K562 (cell line): ENCODE measurements around the gene ADAMTS6. TPM values are rescaled to one million over a fixed set of nuclear protein-coding genes. Genes with fewer than 3 reads are reported as not detected.
A peak's percentile ranks its signal among the peaks of the same experiment; 100 is the strongest.

Experiments
- ATAC-seq: fragments of 200-7000 bp; cut with Tn5 transposase; 3 replicates; pipeline ENCODE4 v1.9.1; 2020; ENCODE audit warnings: moderate library complexity
- BruUV-seq: library from RNA; stranded (reverse); fragments of 400-500 nt; replicated peaks from 2 replicates; lab custom pipeline; 2021; lab: Mats Ljungman, UMichigan
- CTCF ChIA-PET: fragments of 300-600 bp; formaldehyde crosslinking; extraction: SDS; loops from one replicate; lab custom pipeline; 2021; ENCODE audit warnings: low intra/inter-chr PET ratio; lab: Yijun Ruan, JAX
- POLR2A ChIA-PET: fragments of 300-600, 350-650 bp; sonication (Branson Sonifier 250); formaldehyde crosslinking; extraction: SDS; loops from one replicate; lab custom pipeline; 2021; ENCODE audit warnings: antibody characterized with exemption, inconsistent platforms; lab: Yijun Ruan, JAX
- DNase-seq, 4 experiments: peaks; one replicate each; pipeline versions ENCODE4 v3.0.0 to v3.0.0-alpha.2; 2011 to 2018; ENCODE audit warnings: low spot score in 3 of 4, mixed read lengths in 3 of 4; ENCODE audit errors: extremely low read depth in 1 of 4
- FAIRE-seq: peaks from 2 replicates; lab custom pipeline; 2011; peaks lifted over from hg19 to GRCh38; lab: Jason Lieb, UNC
- H2AFZ ChIP-seq: 2 replicates; pipeline ENCODE4 v1.6.0; 2011; ENCODE audit warnings: low read depth, low read length, control low read depth, inconsistent platforms
- H3K27ac ChIP-seq: fragments of 200-600 bp; 3 replicates; pipeline ENCODE4 v1.8.0; 2011; ENCODE audit warnings: low read depth, mild to moderate bottlenecking, control low read depth, inconsistent platforms, low read length, moderate library complexity, mixed read lengths; ENCODE audit errors: extremely low read depth
- H3K27me3 ChIP-seq, 2 experiments: fragments of 300-600 bp in 1 of 2; 2 replicates in 1 of 2; 3 replicates in 1 of 2; pipeline versions ENCODE4 v1.6.0 to v1.8.0; 2011; ENCODE audit warnings: inconsistent platforms in 2 of 2, low read length in 2 of 2, mild to moderate bottlenecking in 1 of 2, mixed read lengths in 1 of 2, moderate library complexity in 1 of 2; ENCODE audit not compliant: control insufficient read depth in 2 of 2, insufficient read depth in 2 of 2
- H3K36me3 ChIP-seq: fragments of 300-600 bp; 3 replicates; pipeline ENCODE4 v1.8.0; 2011; ENCODE audit warnings: mild to moderate bottlenecking, low read length, inconsistent platforms; ENCODE audit not compliant: control insufficient read depth, insufficient read depth
- H3K4me1 ChIP-seq, 2 experiments: fragments of 200-600 bp in 1 of 2; replicated peaks in 1 of 2; 2 replicates in 1 of 2; 3 replicates in 1 of 2; pipeline versions ENCODE4 v1.5.1 to v1.8.0; 2011; ENCODE audit warnings: inconsistent platforms in 2 of 2, low read length in 2 of 2, mild to moderate bottlenecking in 1 of 2, mixed read lengths in 1 of 2, moderate library complexity in 1 of 2; ENCODE audit not compliant: control insufficient read depth in 2 of 2, insufficient read depth in 2 of 2
- H3K4me2 ChIP-seq: 2 replicates; pipeline ENCODE4 v1.6.1; 2011; ENCODE audit warnings: low read length, control low read depth, inconsistent platforms, mixed read lengths; ENCODE audit not compliant: insufficient read depth
- H3K4me3 ChIP-seq: fragments of 200-600 bp; sonication (generic), shearing (Covaris generic); 2 replicates; pipeline ENCODE4 v1.5.1; 2016; ENCODE audit warnings: control low read depth, inconsistent platforms
- H3K79me2 ChIP-seq: fragments of 200-600 bp; 3 replicates; pipeline ENCODE4 v1.8.0; 2011; ENCODE audit warnings: low read length, inconsistent platforms; ENCODE audit not compliant: control insufficient read depth, insufficient read depth
- H3K9ac ChIP-seq, 2 experiments: 2 replicates each; pipeline versions ENCODE4 v1.6.0 to v1.6.1; 2011; ENCODE audit warnings: low read depth in 2 of 2, low read length in 2 of 2, control low read depth in 1 of 2, inconsistent platforms in 1 of 2, mild to moderate bottlenecking in 1 of 2, mixed read lengths in 1 of 2; ENCODE audit not compliant: insufficient read depth in 1 of 2
- H3K9me1 ChIP-seq: one replicate; pipeline ENCODE4 v1.6.0; 2011; ENCODE audit warnings: inconsistent platforms, mild to moderate bottlenecking, low read length, moderate library complexity; ENCODE audit not compliant: control insufficient read depth, insufficient read depth
- H3K9me3 ChIP-seq: replicated peaks from 2 replicates; pipeline ENCODE4 v1.5.1; 2011; ENCODE audit warnings: low read depth, low read length, inconsistent platforms; ENCODE audit not compliant: control insufficient read depth, insufficient read depth
- H4K20me1 ChIP-seq: replicated peaks from 2 replicates; pipeline ENCODE4 v1.6.1; 2011; ENCODE audit warnings: low read length, inconsistent platforms, mixed read lengths; ENCODE audit not compliant: control insufficient read depth, insufficient read depth
- CBX3 ChIP-seq, 2 experiments: IDR thresholded peaks; 1 replicate in 1 of 2; 2 replicates in 1 of 2; pipeline ENCODE4 v1.6.1; 2012; ENCODE audit warnings: inconsistent platforms in 2 of 2, low read length in 2 of 2, borderline replicate concordance in 1 of 2, control low read depth in 1 of 2
- EP300 ChIP-seq: IDR thresholded peaks from 2 replicates; pipeline ENCODE4 v1.6.1; 2012; ENCODE audit warnings: low read length, improper control_type of control experiment
- HDAC1 ChIP-seq, 2 experiments: fragments of 450-650 bp; IDR thresholded peaks; 2 replicates each; pipeline ENCODE4 v1.6.1; 2016 to 2017; ENCODE audit warnings: inconsistent platforms in 1 of 2, mild to moderate bottlenecking in 1 of 2, moderate library complexity in 1 of 2
- NFYB ChIP-seq: IDR thresholded peaks from 2 replicates; pipeline ENCODE4 v1.6.1; 2011; ENCODE audit warnings: mild to moderate bottlenecking, moderate library complexity; ENCODE audit not compliant: insufficient read length; ENCODE audit errors: extremely low read depth
- PHF8 ChIP-seq: fragments of 200-600 bp; sonication (generic); IDR thresholded peaks from 2 replicates; pipeline ENCODE4 v1.6.1; 2012; ENCODE audit warnings: mixed run types, mild to moderate bottlenecking, inconsistent platforms, low read length, moderate library complexity, borderline replicate concordance
- RBM34 ChIP-seq: fragments of 200-400 bp; formaldehyde crosslinking; IDR thresholded peaks from 2 replicates; pipeline ENCODE4 v1.6.1; 2018; ENCODE audit warnings: low read length, borderline replicate concordance; ENCODE audit not compliant: insufficient read depth
- SMARCC2 ChIP-seq: fragments of 450-650 bp; IDR thresholded peaks from 2 replicates; pipeline ENCODE4 v1.6.1; 2017; ENCODE audit warnings: antibody characterized with exemption, moderate library complexity, mild to moderate bottlenecking, low read depth
- STAG1 ChIP-seq: sonication (generic); formaldehyde crosslinking; IDR thresholded peaks from 2 replicates; pipeline ENCODE4 v1.5.0; 2020; ENCODE audit warnings: missing genetic modification reagents, borderline replicate concordance
- ZNF57 ChIP-seq: fragments of 450-650 bp; formaldehyde crosslinking; IDR thresholded peaks from 2 replicates; pipeline ENCODE4 v1.4.0; 2020; ENCODE audit warnings: mild to moderate bottlenecking, moderate library complexity
- ZNF785 ChIP-seq: fragments of 250-450 bp; sonication (Bioruptor Pico); IDR thresholded peaks from 2 replicates; pipeline ENCODE4 v1.4.0; 2020; ENCODE audit warnings: mild to moderate bottlenecking
- WGBS: fragments of 100-300 bp; shearing (Covaris generic); methylation state at CpG from one replicate; pipeline ENCODE4 v1.1.6; 2016; ENCODE audit warnings: low coverage, mixed read lengths; ENCODE audit not compliant: insufficient coverage; ENCODE audit errors: missing lambda C conversion rate; 5-methylcytosine and 5-hydroxymethylcytosine counted together
- in situ Hi-C: fragments of 300-500 bp; cut with MboI; formaldehyde crosslinking; loops from 4 replicates; pipeline ENCODE4 v1.15.0; 2018; ENCODE audit warnings: inconsistent platforms, mixed read lengths
- intact Hi-C: fragments of 100-400 bp; cut with micrococcal nuclease; formaldehyde crosslinking; loops from 2 replicates; pipeline ENCODE4 v1.14.2; 2022
- polyA plus RNA-seq, 8 experiments: library from polyadenylated mRNA; depleted of rRNA in 4 of 8; stranded (reverse) in 5 of 8; unstranded in 3 of 8; fragments of >200 nt; fragmentation: Nextera tagmentation in 2 of 8; fragmentation: Illumina TruSeq in 1 of 8; extraction: Ambion mirVana in 2 of 8; extraction: Trizol in 1 of 8; gene quantifications; 2 replicates each; pipeline versions ENCODE4 v1.2.1 to v1.2.3, GENCODE V29; 2011 to 2014; ENCODE audit warnings: inconsistent platforms in 1 of 8, missing spikeins in 1 of 8
- total RNA-seq, 7 experiments: library from RNA; depleted of rRNA in 6 of 7; stranded (reverse); fragments of >200 nt in 6 of 7; fragmentation: Illumina TruSeq in 2 of 7; extraction: Trizol in 2 of 7; gene quantifications; 2 replicates each; pipeline versions ENCODE4 v1.2.1 to v1.2.3, GENCODE V29; 2011 to 2021; ENCODE audit warnings: low replicate concordance in 1 of 7
- TF ChIP-seq, protein P1 (sequence below): sonication (generic); formaldehyde crosslinking; IDR thresholded peaks from 2 replicates; pipeline ENCODE4 v1.8.1; 2022; ENCODE audit warnings: missing genetic modification reagents
- TF ChIP-seq, protein P2 (sequence below): fragments of 450-650 bp; IDR thresholded peaks from 2 replicates; pipeline ENCODE4 v1.6.1; 2016; ENCODE audit warnings: borderline replicate concordance
- TF ChIP-seq, protein P3 (sequence below): fragments of 450-650 bp; conservative IDR thresholded peaks from 2 replicates; pipeline ENCODE4 v1.6.1; 2016; ENCODE audit warnings: missing genetic modification characterization, low read depth, mild to moderate bottlenecking, control low read depth, missing compliant biosample characterization

ADAMTS6 gene
- total and polyA plus RNA-seq, 9 of the 15 experiments (the other 6 are each of a cell fraction or from before 2014, with no cell fraction given), result 0.57 to 5.3 (median 1.5) TPM

DNA sequence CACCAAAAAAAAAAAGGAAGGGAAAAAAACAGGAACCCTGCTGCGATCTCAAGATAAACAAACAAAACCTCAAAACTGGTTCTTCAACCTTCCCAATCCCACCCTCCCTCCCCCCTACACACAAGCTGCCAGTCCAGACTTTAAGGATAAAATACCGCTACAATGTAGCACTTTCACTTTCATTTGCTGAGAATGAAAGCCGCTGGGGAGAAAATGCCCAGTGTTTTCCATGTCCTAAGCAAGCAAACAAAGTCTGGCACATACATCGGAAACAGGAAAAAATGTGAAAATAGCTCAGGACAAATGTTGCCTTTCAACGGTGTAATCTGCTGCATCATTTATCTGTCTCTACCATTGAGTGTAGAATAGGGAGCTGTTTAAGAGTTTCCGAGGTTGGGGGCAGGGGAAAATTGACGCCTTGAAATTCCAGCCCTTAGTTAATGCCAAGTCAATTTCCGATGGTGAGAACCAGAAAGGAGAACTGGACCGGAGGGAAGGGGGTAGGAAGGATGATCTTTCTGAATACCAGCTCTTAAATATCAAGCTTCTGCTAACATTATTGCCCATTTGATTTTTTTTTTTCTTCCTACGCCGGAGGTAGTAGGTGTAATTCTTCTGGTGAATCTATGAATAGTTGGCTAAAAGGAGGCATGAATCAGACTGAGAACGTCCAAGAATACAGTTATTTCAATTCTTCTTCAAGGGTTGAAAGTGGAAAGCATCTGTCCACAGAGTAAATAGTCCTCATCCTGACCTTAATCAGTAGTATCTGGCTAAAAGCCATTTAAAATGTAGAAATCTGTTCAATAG is 1.2 kb upstream of the ADAMTS6 start (continued):
- TF ChIP-seq NFYB (no peak), SMARCC2 (0 out of 2 replicates have a peak, but pooled peaks have one; percentile 15)
- TF ChIP-seq, protein P1, sequence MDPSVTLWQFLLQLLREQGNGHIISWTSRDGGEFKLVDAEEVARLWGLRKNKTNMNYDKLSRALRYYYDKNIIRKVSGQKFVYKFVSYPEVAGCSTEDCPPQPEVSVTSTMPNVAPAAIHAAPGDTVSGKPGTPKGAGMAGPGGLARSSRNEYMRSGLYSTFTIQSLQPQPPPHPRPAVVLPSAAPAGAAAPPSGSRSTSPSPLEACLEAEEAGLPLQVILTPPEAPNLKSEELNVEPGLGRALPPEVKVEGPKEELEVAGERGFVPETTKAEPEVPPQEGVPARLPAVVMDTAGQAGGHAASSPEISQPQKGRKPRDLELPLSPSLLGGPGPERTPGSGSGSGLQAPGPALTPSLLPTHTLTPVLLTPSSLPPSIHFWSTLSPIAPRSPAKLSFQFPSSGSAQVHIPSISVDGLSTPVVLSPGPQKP, result no peak

DNA sequence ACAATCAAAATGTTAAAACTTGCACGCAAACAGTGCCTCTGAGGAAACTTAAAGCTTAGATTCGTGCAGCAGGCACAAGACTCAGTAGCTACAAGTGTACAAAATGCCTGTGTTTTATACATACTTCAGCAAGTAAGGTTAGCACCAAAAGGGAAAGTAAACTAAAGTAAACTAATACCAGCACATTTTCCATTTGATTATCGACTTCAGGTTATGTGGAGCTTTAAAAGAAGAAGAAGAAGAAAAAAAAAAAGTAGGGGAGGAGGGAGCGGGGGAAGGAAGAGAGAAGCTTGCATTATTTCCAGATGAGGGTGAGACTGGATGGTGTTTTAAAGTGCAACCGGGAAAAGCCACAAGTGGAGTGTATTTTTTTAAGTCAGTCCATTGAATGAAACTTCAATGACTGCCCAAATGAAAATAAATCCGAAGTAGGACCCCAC is 596 bp upstream of the ADAMTS6 start:
- ATAC-seq (peak; percentile 11), DNase-seq (peak in 3 of 4 experiments; percentile 12 to 16 (median 14)), FAIRE-seq (no peak)
- ChIA-PET POLR2A (interaction anchor here (0.6 to 1.4 kb wide), 7 partner anchors 8 to 692 kb away, joined by 3 to 6 read pairs (median 3); no protein-coding TSS in a partner anchor), CTCF (interaction anchor here (0.7 to 2.7 kb wide), 2 partner anchors 106 to 671 kb away, joined by 4 to 16 read pairs; no protein-coding TSS in a partner anchor)
- Histone ChIP-seq H3K4me2 (peak overlapping the region; percentile 87), H3K27ac (peak overlapping the region; percentile 89), H3K4me1 (peaks cover 0 to 11% of the 10 kb centered on the region in 2 experiments; a peak in 1 of 5 replicates), H3K9me3 (no peaks in the 10 kb centered on the region), H3K4me3 (peak overlapping the region; percentile 50), H3K36me3 (no peaks in the 10 kb centered on the region), H4K20me1 (no peaks in the 10 kb centered on the region), H2AFZ (peak overlapping the region; percentile 85), H3K27me3 (no peaks in the 10 kb centered on the region), H3K9me1 (no peaks in the 10 kb centered on the region), H3K79me2 (peaks cover 16% of the 10 kb centered on the region; the same call in 2 of the 3 replicates), H3K9ac (peak overlapping the region in 1 of 2 experiments; percentile 72; a peak in 2 of 4 replicates)
- in situ Hi-C loops (loop anchor here (5.0 to 25.0 kb wide), 4 partner anchors 275 to 845 kb away; no protein-coding TSS in a partner anchor), intact Hi-C loops (loop anchor here (2.0 to 5.0 kb wide), 6 partner anchors 80 to 848 kb away; partner anchors contain the start of genes CENPK and PPWD1)
- BruUV-seq, result TSS peak; percentile 67
- WGBS, result 0% methylated on average over 6 of the region's 6 CpGs
- TF ChIP-seq ZNF57 (CRISPR knock-in tag) (no peak), STAG1 (CRISPR knock-in tag) (no peak), RBM34 (no peak), PHF8 (0 out of 2 replicates have a peak, but pooled peaks have one; percentile 3), HDAC1 (IDR thresholded peaks at IDR 0.05) (no peak), EP300 (0 out of 2 replicates have a peak, but pooled peaks have one; percentile 6), ZNF785 (CRISPR knock-in tag) (no peak), CBX3 (IDR thresholded peaks at IDR 0.05; ENCODE audit: borderline replicate concordance in 1 of 2, low read length in 2 of 2) (no peak)
- TF ChIP-seq, protein P2, sequence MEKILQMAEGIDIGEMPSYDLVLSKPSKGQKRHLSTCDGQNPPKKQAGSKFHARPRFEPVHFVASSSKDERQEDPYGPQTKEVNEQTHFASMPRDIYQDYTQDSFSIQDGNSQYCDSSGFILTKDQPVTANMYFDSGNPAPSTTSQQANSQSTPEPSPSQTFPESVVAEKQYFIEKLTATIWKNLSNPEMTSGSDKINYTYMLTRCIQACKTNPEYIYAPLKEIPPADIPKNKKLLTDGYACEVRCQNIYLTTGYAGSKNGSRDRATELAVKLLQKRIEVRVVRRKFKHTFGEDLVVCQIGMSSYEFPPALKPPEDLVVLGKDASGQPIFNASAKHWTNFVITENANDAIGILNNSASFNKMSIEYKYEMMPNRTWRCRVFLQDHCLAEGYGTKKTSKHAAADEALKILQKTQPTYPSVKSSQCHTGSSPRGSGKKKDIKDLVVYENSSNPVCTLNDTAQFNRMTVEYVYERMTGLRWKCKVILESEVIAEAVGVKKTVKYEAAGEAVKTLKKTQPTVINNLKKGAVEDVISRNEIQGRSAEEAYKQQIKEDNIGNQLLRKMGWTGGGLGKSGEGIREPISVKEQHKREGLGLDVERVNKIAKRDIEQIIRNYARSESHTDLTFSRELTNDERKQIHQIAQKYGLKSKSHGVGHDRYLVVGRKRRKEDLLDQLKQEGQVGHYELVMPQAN, result no peak; the same call in 1 of the 2 replicates
- TF ChIP-seq, protein P3, sequence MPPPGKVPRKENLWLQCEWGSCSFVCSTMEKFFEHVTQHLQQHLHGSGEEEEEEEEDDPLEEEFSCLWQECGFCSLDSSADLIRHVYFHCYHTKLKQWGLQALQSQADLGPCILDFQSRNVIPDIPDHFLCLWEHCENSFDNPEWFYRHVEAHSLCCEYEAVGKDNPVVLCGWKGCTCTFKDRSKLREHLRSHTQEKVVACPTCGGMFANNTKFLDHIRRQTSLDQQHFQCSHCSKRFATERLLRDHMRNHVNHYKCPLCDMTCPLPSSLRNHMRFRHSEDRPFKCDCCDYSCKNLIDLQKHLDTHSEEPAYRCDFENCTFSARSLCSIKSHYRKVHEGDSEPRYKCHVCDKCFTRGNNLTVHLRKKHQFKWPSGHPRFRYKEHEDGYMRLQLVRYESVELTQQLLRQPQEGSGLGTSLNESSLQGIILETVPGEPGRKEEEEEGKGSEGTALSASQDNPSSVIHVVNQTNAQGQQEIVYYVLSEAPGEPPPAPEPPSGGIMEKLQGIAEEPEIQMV (tag), result no peak
